HCT116 (cell line): Measurements from ENCODE around the gene SPATS1. TPM values are rescaled to one million over a fixed set of nuclear protein-coding genes. Genes with fewer than 3 reads are reported as not detected.

ENCODE experiments used
- ATAC-seq: fragments of 200-7000 bp; cut with Tn5 transposase; 2 replicates; pipeline ENCODE4 v1.9.1; 2020; ENCODE audit warnings: mild to moderate bottlenecking, moderate library complexity
- BruUV-seq: library from RNA; stranded (reverse); fragments of 400-500 nt; replicated peaks from 2 replicates; lab custom pipeline; 2021; lab: Mats Ljungman, UMichigan
- CTCF ChIA-PET: fragments of 300-600 bp; sonication (Branson Sonifier 250); formaldehyde crosslinking; loops from one replicate; lab custom pipeline; 2021; ENCODE audit warnings: antibody characterized with exemption; lab: Charles Lee
- POLR2A ChIA-PET: fragments of 300-600, 350-600 bp; sonication (Branson Sonifier 250); formaldehyde crosslinking; loops from one replicate; lab custom pipeline; 2021; ENCODE audit warnings: antibody characterized with exemption; lab: Charles Lee
- RAD21 ChIA-PET, 2 experiments: fragments of 300-600 bp; sonication (Branson Sonifier 250); formaldehyde crosslinking; loops; one replicate each; lab custom pipeline; 2023; ENCODE audit warnings: low total read pairs in 2 of 2; ENCODE audit not compliant: uncharacterized antibody in 2 of 2, unreplicated experiment in 2 of 2, low non-redundant PET in 1 of 2; lab: Charles Lee
- DNase-seq: peaks from one replicate; pipeline ENCODE4 v3.0.0-alpha.2; 2010; ENCODE audit warnings: low read depth, low spot score
- H2AFZ ChIP-seq: fragments of 200-600 bp; shearing (Covaris generic), sonication (generic); 2 replicates; pipeline ENCODE4 v1.6.1; 2017; ENCODE audit warnings: low read depth, mixed run types, mixed read lengths, antibody characterized with exemption, low read length; ENCODE audit not compliant: poor library complexity, severe bottlenecking
- H3K27ac ChIP-seq: 2 replicates; pipeline ENCODE4 v1.5.1; 2012; ENCODE audit warnings: low read depth, low read length
- H3K27me3 ChIP-seq: fragments of 200-600 bp; sonication (generic); 2 replicates; pipeline ENCODE4 v1.6.1; 2016; ENCODE audit warnings: mixed run types, low read length, mixed read lengths; ENCODE audit not compliant: insufficient read depth
- H3K36me3 ChIP-seq, 2 experiments: fragments of 200-500 bp in 1 of 2; fragments of 200-600 bp in 1 of 2; sonication (Bioruptor generic) in 1 of 2; sonication (generic) in 1 of 2; 2 replicates each; pipeline versions ENCODE4 v1.5.1 to v1.6.1; 2014 to 2016; ENCODE audit warnings: low read length in 2 of 2, inconsistent platforms in 1 of 2, mixed read lengths in 1 of 2, mixed run types in 1 of 2; ENCODE audit not compliant: insufficient read depth in 2 of 2, control insufficient read depth in 1 of 2
- H3K4me1 ChIP-seq, 2 experiments: fragments of 200-600 bp in 1 of 2; sonication (generic) in 1 of 2; 2 replicates each; pipeline versions ENCODE4 v1.5.1 to v1.6.1; 2012 to 2017; ENCODE audit warnings: low read length in 2 of 2, inconsistent platforms in 1 of 2, mild to moderate bottlenecking in 1 of 2, mixed read lengths in 1 of 2, mixed run types in 1 of 2, moderate library complexity in 1 of 2; ENCODE audit not compliant: insufficient read depth in 2 of 2, control insufficient read depth in 1 of 2
- H3K4me2 ChIP-seq: fragments of 200-600 bp; sonication (generic); 2 replicates; pipeline ENCODE4 v1.6.1; 2017; ENCODE audit warnings: mixed run types, low read length, mixed read lengths
- H3K4me3 ChIP-seq, 2 experiments: fragments of 200-600 bp in 1 of 2; sonication (generic) in 1 of 2; replicated peaks in 1 of 2; 2 replicates each; pipeline ENCODE4 v1.5.1; 2011 to 2016; ENCODE audit warnings: low read length in 2 of 2, control low read depth in 1 of 2, low read depth in 1 of 2, mild to moderate bottlenecking in 1 of 2, mixed read lengths in 1 of 2, mixed run types in 1 of 2
- H3K79me2 ChIP-seq: fragments of 200-600 bp; sonication (generic); 2 replicates; pipeline ENCODE4 v1.6.1; 2017; ENCODE audit warnings: mild to moderate bottlenecking, mixed run types, low read length, moderate library complexity, mixed read lengths; ENCODE audit not compliant: insufficient read depth
- H3K9ac ChIP-seq: fragments of 200-600 bp; sonication (generic); 2 replicates; pipeline ENCODE4 v1.6.1; 2016; ENCODE audit warnings: low read length, mixed read lengths
- H3K9me2 ChIP-seq: fragments of 200-600 bp; sonication (generic), shearing (Covaris generic); 2 replicates; pipeline ENCODE4 v1.6.1; 2017; ENCODE audit warnings: mixed run types, mild to moderate bottlenecking, moderate library complexity; ENCODE audit not compliant: insufficient read depth
- H3K9me3 ChIP-seq, 2 experiments: fragments of 200-500 bp in 1 of 2; fragments of 200-600 bp in 1 of 2; sonication (Bioruptor generic) in 1 of 2; sonication (generic) in 1 of 2; 2 replicates each; pipeline ENCODE4 v1.6.1; 2014 to 2017; ENCODE audit warnings: low read length in 2 of 2, mixed read lengths in 2 of 2, inconsistent platforms in 1 of 2, low read depth in 1 of 2, mild to moderate bottlenecking in 1 of 2, mixed run types in 1 of 2, moderate library complexity in 1 of 2; ENCODE audit not compliant: control insufficient read depth in 1 of 2, insufficient read depth in 1 of 2
- H4K20me1 ChIP-seq: fragments of 200-600 bp; sonication (generic), shearing (Covaris generic); 2 replicates; pipeline ENCODE4 v1.6.1; 2017; ENCODE audit warnings: mixed run types, mild to moderate bottlenecking, moderate library complexity; ENCODE audit not compliant: insufficient read depth
- CEBPB ChIP-seq: IDR thresholded peaks from 2 replicates; pipeline ENCODE4 v1.6.1; 2012; ENCODE audit warnings: low read depth
- EGR1 ChIP-seq: IDR thresholded peaks from 2 replicates; pipeline ENCODE4 v1.6.1; 2012; ENCODE audit warnings: low read depth
- ELF1 ChIP-seq: IDR thresholded peaks from 2 replicates; pipeline ENCODE4 v1.6.1; 2012; ENCODE audit warnings: low read depth, borderline replicate concordance
- EZH2 ChIP-seq: fragments of 200-600 bp; sonication (generic); IDR thresholded peaks from 2 replicates; pipeline ENCODE4 v1.6.1; 2017; ENCODE audit warnings: antibody characterized with exemption, mixed run types
- FOSL1 ChIP-seq: IDR thresholded peaks from 2 replicates; pipeline ENCODE4 v1.6.1; 2012; ENCODE audit warnings: low read depth
- JUND ChIP-seq: IDR thresholded peaks from 2 replicates; pipeline ENCODE4 v1.6.1; 2012
- POLR2A ChIP-seq: IDR thresholded peaks from 2 replicates; pipeline ENCODE4 v1.7.0; 2011; ENCODE audit warnings: borderline replicate concordance; ENCODE audit not compliant: insufficient read depth, insufficient read length; ENCODE audit errors: extremely low read depth
- POLR2AphosphoS5 ChIP-seq: IDR thresholded peaks from 2 replicates; pipeline ENCODE4 v1.6.1; 2011; ENCODE audit warnings: mild to moderate bottlenecking, low read depth, low read length, moderate library complexity
- RAD21 ChIP-seq: IDR thresholded peaks from 2 replicates; pipeline ENCODE4 v1.6.1; 2012; ENCODE audit warnings: low read depth, mild to moderate bottlenecking
- SIN3A ChIP-seq: IDR thresholded peaks from 2 replicates; pipeline ENCODE4 v1.6.1; 2012; ENCODE audit warnings: low read depth
- SP1 ChIP-seq: IDR thresholded peaks from 2 replicates; pipeline ENCODE4 v1.6.1; 2012; ENCODE audit warnings: low read depth
- SRF ChIP-seq: IDR thresholded peaks from 2 replicates; pipeline ENCODE4 v1.6.1; 2012; ENCODE audit warnings: low read depth
- TCF7L2 ChIP-seq: IDR thresholded peaks from 2 replicates; pipeline ENCODE4 v1.7.0; 2011; ENCODE audit warnings: borderline replicate concordance, inconsistent platforms; ENCODE audit not compliant: insufficient read depth, insufficient read length; ENCODE audit errors: extremely low read depth
- YY1 ChIP-seq: IDR thresholded peaks from 2 replicates; pipeline ENCODE4 v1.6.1; 2011; ENCODE audit warnings: low read length, low read depth, moderate library complexity, mild to moderate bottlenecking; ENCODE audit not compliant: insufficient replicate concordance; ENCODE audit errors: extremely low read depth
- ZBTB33 ChIP-seq: IDR thresholded peaks from 2 replicates; pipeline ENCODE4 v1.6.1; 2011; ENCODE audit warnings: mild to moderate bottlenecking, low read length, moderate library complexity; ENCODE audit not compliant: insufficient replicate concordance; ENCODE audit errors: extremely low read depth
- ZFX ChIP-seq: fragments of 450-650 bp; IDR thresholded peaks from 2 replicates; pipeline ENCODE4 v1.6.1; 2017
- ZNF274 ChIP-seq: fragments of 200-500 bp; sonication (Bioruptor generic); IDR thresholded peaks from 2 replicates; pipeline ENCODE4 v1.6.1; 2014; ENCODE audit warnings: mild to moderate bottlenecking, low read depth, low read length, inconsistent platforms
- intact Hi-C: fragments of 100-400 bp; cut with micrococcal nuclease; formaldehyde crosslinking; loops from 2 replicates; pipeline ENCODE4 v1.10.0; 2022
- total RNA-seq: library from RNA; stranded (reverse); gene quantifications from one replicate; pipeline ENCODE4 v1.2.1, GENCODE V29; 2021; ENCODE audit not compliant: unreplicated experiment
- TF ChIP-seq, protein P1 (sequence below): IDR thresholded peaks from 2 replicates; pipeline ENCODE4 v1.6.1; 2012

Gene SPATS1
- total RNA-seq, 1 experiment from 2014 or later: not detected

DNA sequence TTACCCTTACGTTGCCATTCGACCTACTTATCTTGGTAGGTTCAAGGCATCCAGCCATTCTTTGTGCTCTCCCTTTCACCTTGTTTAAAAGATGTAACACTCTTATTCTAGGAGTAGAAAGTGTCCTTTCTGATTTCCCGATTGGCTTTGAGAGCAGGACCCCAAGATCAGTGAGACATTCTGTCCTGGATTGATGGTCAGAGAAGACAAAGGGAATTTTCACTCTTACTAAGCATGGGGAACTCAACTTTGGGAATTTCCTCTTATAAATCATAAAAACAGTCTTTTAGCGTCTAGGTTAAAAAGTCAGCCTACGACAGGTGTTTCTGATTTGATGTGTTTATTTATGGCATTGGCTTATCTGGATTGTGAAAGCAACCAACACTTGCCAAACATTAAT lies 26.5 kb upstream of the SPATS1 start:
- H3K4me1 ChIP-seq: peaks cover 6 to 16% of the 10 kb centered on the region in 2 experiments
- H3K4me2 ChIP-seq: no peak overlapping the region
- H3K27ac ChIP-seq: no peak overlapping the region
- H3K36me3 ChIP-seq: peaks cover 9 to 11% of the 10 kb centered on the region in 2 experiments; a peak in 3 of 4 replicates
- H4K20me1 ChIP-seq: no peaks in the 10 kb centered on the region
- TF ChIP-seq FOSL1 (no peak), ZNF274 (no peak), YY1 (no peak), CEBPB (no peak), TCF7L2 (no peak), ZBTB33 (no peak), POLR2A (no peak), ELF1 (no peak), SP1 (no peak), JUND (no peak), EGR1 (no peak), ZFX (no peak), POLR2AphosphoS5 (no peak), SIN3A (no peak), RAD21 (no peak), SRF (no peak), EZH2 (no peak)
- TF ChIP-seq, protein P1, sequence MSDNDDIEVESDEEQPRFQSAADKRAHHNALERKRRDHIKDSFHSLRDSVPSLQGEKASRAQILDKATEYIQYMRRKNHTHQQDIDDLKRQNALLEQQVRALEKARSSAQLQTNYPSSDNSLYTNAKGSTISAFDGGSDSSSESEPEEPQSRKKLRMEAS: no peak
- TF ChIP-seq, all 23 proteins: peak for 0
- peaks cover 18% of the 10 kb centered on the region; the same call in 1 of the 2 replicates for H3K27me3 ChIP-seq
- H3K9me3 ChIP-seq: no peaks in the 10 kb centered on the region
- ChIA-PET POLR2A (no interaction called here), CTCF (no interaction called here), RAD21 (no interaction called here)
- DNase-seq (no peak), ATAC-seq (no peak)
- H3K9me2 ChIP-seq: no peaks in the 10 kb centered on the region
- peaks cover 19% of the 10 kb centered on the region for H3K79me2 ChIP-seq
- no peak overlapping the region for H3K9ac ChIP-seq
- intact Hi-C loops: no loop called here
- H2AFZ ChIP-seq: no peak overlapping the region
- no peak overlapping the region for H3K4me3 ChIP-seq
- no TSS peak for BruUV-seq
